ENCODE results near the gene CDYL2.
"Not testable (repeated sequence)": the region's sequence is repeated elsewhere in the genome, so short reads cannot be mapped to it uniquely, and the experiment has no call there.

Gene CDYL2

DNA sequence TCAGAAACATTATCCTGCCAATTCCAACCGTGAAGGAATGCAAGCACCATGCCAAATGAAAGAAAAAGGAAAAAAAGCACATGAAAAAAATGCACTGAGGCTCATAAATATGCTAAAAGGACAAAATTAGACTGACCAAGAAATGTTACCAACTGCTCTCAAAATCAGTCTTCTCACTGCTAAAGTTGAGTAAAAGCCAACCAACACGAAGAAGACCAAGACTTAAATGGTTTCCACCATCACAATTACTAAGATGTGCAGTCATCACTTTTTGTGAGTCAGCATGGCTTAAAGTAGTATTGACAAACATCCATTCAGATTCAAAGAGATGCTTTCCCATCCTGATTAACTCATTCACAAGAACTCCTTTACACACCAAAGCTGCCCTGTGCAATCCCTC is 16.4 kb downstream of the CDYL2 start:
- no peak overlapping the region for H3K27ac ChIP-seq (ENCODE audit: low read depth, low read length)

DNA sequence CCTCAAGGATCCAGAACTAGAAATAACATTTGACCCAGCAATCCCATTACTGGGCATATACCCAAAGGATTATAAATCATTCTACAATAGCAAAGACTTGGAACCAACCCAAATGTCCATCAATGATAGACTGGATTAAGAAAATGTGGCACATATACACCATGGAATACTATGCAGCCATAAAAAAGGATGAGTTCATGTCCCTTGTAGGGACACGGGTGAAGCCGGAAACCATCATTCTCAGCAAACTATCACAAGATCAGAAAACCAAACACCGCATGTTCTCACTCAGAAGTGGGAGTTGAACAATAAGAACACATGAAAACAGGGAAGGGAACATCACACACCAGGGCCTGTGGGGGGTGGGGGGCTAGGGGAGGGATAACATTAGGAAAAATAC is 17.8 kb downstream of the CDYL2 start:
- not testable (repeated sequence) for H2BK5ac ChIP-seq (ENCODE audit: low read depth, low read length, poor library complexity); H2AFZ ChIP-seq (ENCODE audit: insufficient read depth, low read length, poor library complexity); H3K9me3 ChIP-seq (ENCODE audit: insufficient read depth, low read depth, low read length); H3K27me3 ChIP-seq (ENCODE audit: insufficient read depth, low read length); H3K4me1 ChIP-seq (ENCODE audit: control insufficient read depth in 1 of 2, insufficient read depth in 2 of 2, low read length in 2 of 2); DNase-seq; H3K23ac ChIP-seq (ENCODE audit: low read length); H3K36me3 ChIP-seq (ENCODE audit: control insufficient read depth in 1 of 2, insufficient read depth in 2 of 2, low read length in 2 of 2); H3K79me2 ChIP-seq (ENCODE audit: control insufficient read depth, insufficient read depth, low read length, poor library complexity); H4K8ac ChIP-seq (ENCODE audit: low read depth, low read length); H3K18ac ChIP-seq (ENCODE audit: low read length); H2AK5ac ChIP-seq (ENCODE audit: low read length); H3K9ac ChIP-seq (ENCODE audit: low read length); H4K12ac ChIP-seq (ENCODE audit: low read depth, low read length); H3K79me1 ChIP-seq (ENCODE audit: low read length); H4K91ac ChIP-seq (ENCODE audit: low read depth, low read length); H3K14ac ChIP-seq (ENCODE audit: low read length); H3K4me3 ChIP-seq (ENCODE audit: low read depth, low read length); H3K4ac ChIP-seq (ENCODE audit: low read depth, low read length); H3K27ac ChIP-seq (ENCODE audit: low read depth, low read length); H2BK120ac ChIP-seq (ENCODE audit: insufficient read depth, low read length, poor library complexity); H2BK12ac ChIP-seq (ENCODE audit: low read length); H3K4me2 ChIP-seq (ENCODE audit: low read length)
- no CpG with 5 or more reads among the region's 3 CpGs for WGBS (ENCODE audit: extremely low coverage, insufficient coverage, insufficient read length)

More for the DNA sequence above, 16.4 kb downstream of the CDYL2 start:
- no peak overlapping the region for H3K23ac ChIP-seq (ENCODE audit: low read length)
- no peak overlapping the region for H2AK5ac ChIP-seq (ENCODE audit: low read length)
- H3K4me3 ChIP-seq (ENCODE audit: low read depth, low read length), result no peak overlapping the region
- no peak overlapping the region for H2AFZ ChIP-seq (ENCODE audit: insufficient read depth, low read length, poor library complexity)
- no peak overlapping the region for H2BK5ac ChIP-seq (ENCODE audit: low read depth, low read length, poor library complexity)
- H3K14ac ChIP-seq (ENCODE audit: low read length), result no peak overlapping the region
- no peak overlapping the region for H3K4me2 ChIP-seq (ENCODE audit: low read length)
- no peak overlapping the region for H4K12ac ChIP-seq (ENCODE audit: low read depth, low read length)
- DNase-seq, result no peak
- H3K36me3 ChIP-seq (ENCODE audit: control insufficient read depth in 1 of 2, insufficient read depth in 2 of 2, low read length in 2 of 2), result no peaks in the 10 kb centered on the region
- peaks cover 5% of the 10 kb centered on the region for H3K9me3 ChIP-seq (ENCODE audit: insufficient read depth, low read depth, low read length)
- no peaks in the 10 kb centered on the region for H3K79me2 ChIP-seq (ENCODE audit: control insufficient read depth, insufficient read depth, low read length, poor library complexity)
- H2BK12ac ChIP-seq (ENCODE audit: low read length), result no peak overlapping the region
- H2BK120ac ChIP-seq (ENCODE audit: insufficient read depth, low read length, poor library complexity), result no peak overlapping the region
- no peak overlapping the region for H4K8ac ChIP-seq (ENCODE audit: low read depth, low read length)
- H3K9ac ChIP-seq (ENCODE audit: low read length), result no peak overlapping the region
- no peak overlapping the region for H4K91ac ChIP-seq (ENCODE audit: low read depth, low read length)
- H3K79me1 ChIP-seq (ENCODE audit: low read length), result no peaks in the 10 kb centered on the region
- no peak overlapping the region for H3K4ac ChIP-seq (ENCODE audit: low read depth, low read length)
- no peaks in the 10 kb centered on the region for H3K27me3 ChIP-seq (ENCODE audit: insufficient read depth, low read length)
- no peaks in the 10 kb centered on the region for H3K4me1 ChIP-seq (ENCODE audit: control insufficient read depth in 1 of 2, insufficient read depth in 2 of 2, low read length in 2 of 2)
- no CpG with 5 or more reads among the region's 2 CpGs for WGBS (ENCODE audit: extremely low coverage, insufficient coverage, insufficient read length)
- no peak overlapping the region for H3K18ac ChIP-seq (ENCODE audit: low read length)

- H2BK120ac ChIP-seq (ENCODE audit: insufficient read depth, low read length, poor library complexity), result no peak overlapping the region
- no peaks in the 10 kb centered on the region for H3K79me1 ChIP-seq (ENCODE audit: low read length)
- no peak overlapping the region for H3K14ac ChIP-seq (ENCODE audit: low read length)
- H4K91ac ChIP-seq (ENCODE audit: low read depth, low read length), result no peak overlapping the region
- no peak overlapping the region for H2BK5ac ChIP-seq (ENCODE audit: low read depth, low read length, poor library complexity)
- H3K79me2 ChIP-seq (ENCODE audit: control insufficient read depth, insufficient read depth, low read length, poor library complexity), result no peaks in the 10 kb centered on the region
- DNase-seq, result no peak
- H4K8ac ChIP-seq (ENCODE audit: low read depth, low read length), result no peak overlapping the region
- no peak overlapping the region for H2BK12ac ChIP-seq (ENCODE audit: low read length)
- H3K27me3 ChIP-seq (ENCODE audit: insufficient read depth, low read length), result no peaks in the 10 kb centered on the region
- H2AFZ ChIP-seq (ENCODE audit: insufficient read depth, low read length, poor library complexity), result no peak overlapping the region
- no peak overlapping the region for H3K27ac ChIP-seq (ENCODE audit: low read depth, low read length)
- H3K9ac ChIP-seq (ENCODE audit: low read length), result no peak overlapping the region
- H3K4ac ChIP-seq (ENCODE audit: low read depth, low read length), result no peak overlapping the region
- no peak overlapping the region for H3K18ac ChIP-seq (ENCODE audit: low read length)
- H3K4me2 ChIP-seq (ENCODE audit: low read length), result no peak overlapping the region
- no peaks in the 10 kb centered on the region for H3K36me3 ChIP-seq (ENCODE audit: control insufficient read depth in 1 of 2, insufficient read depth in 2 of 2, low read length in 2 of 2)
- H3K9me3 ChIP-seq (ENCODE audit: insufficient read depth, low read depth, low read length), result peaks cover 1% of the 10 kb centered on the region
- WGBS (ENCODE audit: extremely low coverage, insufficient coverage, insufficient read length), result no CpG with 5 or more reads among the region's 3 CpGs
- H4K12ac ChIP-seq (ENCODE audit: low read depth, low read length), result no peak overlapping the region
- H3K23ac ChIP-seq (ENCODE audit: low read length), result peak overlapping the region; percentile 61
- no peak overlapping the region for H2AK5ac ChIP-seq (ENCODE audit: low read length)
- no peaks in the 10 kb centered on the region for H3K4me1 ChIP-seq (ENCODE audit: control insufficient read depth in 1 of 2, insufficient read depth in 2 of 2, low read length in 2 of 2)
- H3K4me3 ChIP-seq (ENCODE audit: low read depth, low read length), result no peak overlapping the region
Observed at GRCh38 chr16:80784951-80785350, 19.4 kb downstream of the CDYL2 start.

- H3K14ac ChIP-seq (ENCODE audit: low read length), result no peak overlapping the region
- H3K9me3 ChIP-seq (ENCODE audit: insufficient read depth, low read depth, low read length), result no peaks in the 10 kb centered on the region
- H3K18ac ChIP-seq (ENCODE audit: low read length), result no peak overlapping the region
- H2AK5ac ChIP-seq (ENCODE audit: low read length), result no peak overlapping the region
- no peak overlapping the region for H3K23ac ChIP-seq (ENCODE audit: low read length)
- no peaks in the 10 kb centered on the region for H3K27me3 ChIP-seq (ENCODE audit: insufficient read depth, low read length)
- no peak overlapping the region for H4K12ac ChIP-seq (ENCODE audit: low read depth, low read length)
- H2BK120ac ChIP-seq (ENCODE audit: insufficient read depth, low read length, poor library complexity), result no peak overlapping the region
- H2BK5ac ChIP-seq (ENCODE audit: low read depth, low read length, poor library complexity), result no peak overlapping the region
- H3K79me1 ChIP-seq (ENCODE audit: low read length), result no peaks in the 10 kb centered on the region
- no peaks in the 10 kb centered on the region for H3K36me3 ChIP-seq (ENCODE audit: control insufficient read depth in 1 of 2, insufficient read depth in 2 of 2, low read length in 2 of 2)
- H3K79me2 ChIP-seq (ENCODE audit: control insufficient read depth, insufficient read depth, low read length, poor library complexity), result no peaks in the 10 kb centered on the region
- H3K4me3 ChIP-seq (ENCODE audit: low read depth, low read length), result no peak overlapping the region
- no peak overlapping the region for H4K8ac ChIP-seq (ENCODE audit: low read depth, low read length)
- H3K27ac ChIP-seq (ENCODE audit: low read depth, low read length), result no peak overlapping the region
- H2BK12ac ChIP-seq (ENCODE audit: low read length), result no peak overlapping the region
- no peak overlapping the region for H4K91ac ChIP-seq (ENCODE audit: low read depth, low read length)
- WGBS (ENCODE audit: extremely low coverage, insufficient coverage, insufficient read length), result no CpG with 5 or more reads among the region's 2 CpGs
- H2AFZ ChIP-seq (ENCODE audit: insufficient read depth, low read length, poor library complexity), result no peak overlapping the region
- no peaks in the 10 kb centered on the region for H3K4me1 ChIP-seq (ENCODE audit: control insufficient read depth in 1 of 2, insufficient read depth in 2 of 2, low read length in 2 of 2)
- no peak overlapping the region for H3K4ac ChIP-seq (ENCODE audit: low read depth, low read length)
- no peak for DNase-seq
- H3K9ac ChIP-seq (ENCODE audit: low read length), result no peak overlapping the region
- no peak overlapping the region for H3K4me2 ChIP-seq (ENCODE audit: low read length)
Observed at GRCh38 chr16:80778703-80779102, 25.7 kb downstream of the CDYL2 start.
